GM18907 (cell line): ENCODE measurements around the gene TPM1.
"Not testable (repeated sequence)": the region's sequence is repeated elsewhere in the genome, so short reads cannot be mapped to it uniquely, and the experiment has no call there.

ENCODE experiments used
- ATAC-seq: cut with Tn5 transposase; IDR thresholded peaks from one replicate; pipeline ENCODE4 v1.9.1; 2021; ENCODE audit warnings: mild to moderate bottlenecking, moderate library complexity; ENCODE audit not compliant: unreplicated experiment

The TPM1 gene

DNA sequence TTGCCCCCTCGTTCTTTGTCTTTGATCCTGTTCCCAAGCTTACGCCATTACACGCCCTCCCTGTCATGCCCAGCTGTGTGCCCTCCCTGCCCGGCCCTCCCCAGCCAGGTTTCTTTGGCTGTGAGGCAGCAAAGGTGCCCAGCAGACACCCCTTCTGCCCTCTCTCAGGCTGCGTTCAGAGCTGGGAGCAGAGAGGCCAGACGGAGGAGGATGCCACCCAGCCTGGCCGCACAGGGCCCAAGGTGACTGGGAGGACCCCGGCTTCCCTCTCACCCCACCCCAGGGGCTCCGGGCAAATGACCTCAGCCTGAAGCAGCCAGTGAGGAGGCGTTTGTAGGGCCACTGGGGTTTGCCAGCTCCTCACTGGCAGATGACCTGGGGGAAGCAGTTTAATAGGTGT lies 48.3 kb downstream of the TPM1 start:
- ATAC-seq = no peak

DNA sequence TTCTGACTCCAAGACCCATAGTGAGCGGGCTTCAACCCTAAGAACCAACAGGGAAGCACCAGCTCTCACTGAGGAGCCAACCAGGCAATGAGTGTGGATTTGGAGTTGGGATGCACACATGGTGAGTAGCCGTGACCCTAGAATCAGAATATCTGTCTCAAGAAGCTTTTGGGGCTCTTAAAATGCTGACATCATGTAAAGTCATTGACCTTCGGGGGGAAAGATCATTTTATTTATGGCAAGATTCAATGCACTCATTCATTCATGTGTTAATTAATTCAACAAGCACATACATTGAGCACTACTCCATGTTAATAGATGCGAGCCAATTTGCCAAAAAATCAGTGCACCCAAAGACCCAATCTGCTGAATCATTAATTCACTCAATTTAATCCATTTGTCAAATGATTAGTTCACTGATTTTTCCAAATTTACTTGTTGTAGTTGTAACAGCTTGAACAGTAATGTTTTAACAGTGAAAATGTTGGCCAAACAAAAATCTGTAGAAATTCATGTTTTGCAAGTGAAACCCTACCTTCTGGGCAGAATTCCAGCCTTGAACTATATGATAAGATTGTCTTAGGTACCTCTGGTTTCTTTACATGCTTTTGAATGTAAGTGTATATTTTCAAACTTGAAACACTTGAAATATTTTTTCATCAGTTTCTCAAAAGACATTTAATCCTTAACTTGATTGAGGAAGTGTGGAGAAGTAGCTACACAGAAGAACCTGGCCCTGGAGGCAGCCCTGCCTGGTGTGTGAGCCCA lies 49.3 kb downstream of the TPM1 start:
- no peak for ATAC-seq

GRCh38 chr15:63093486-63094205 lies 51.1 kb downstream of the TPM1 start:
- ATAC-seq = peak; percentile 67

GRCh38 chr15:63094495-63094931 lies 52.0 kb downstream of the TPM1 start:
- ATAC-seq = no peak

- no peak for ATAC-seq
These were observed 53.6 kb downstream of the TPM1 start for GRCh38 chr15:63096178-63096577.

- ATAC-seq = not testable (repeated sequence)
These were observed 56.4 kb downstream of the TPM1 start for GRCh38 chr15:63098901-63099300.

DNA sequence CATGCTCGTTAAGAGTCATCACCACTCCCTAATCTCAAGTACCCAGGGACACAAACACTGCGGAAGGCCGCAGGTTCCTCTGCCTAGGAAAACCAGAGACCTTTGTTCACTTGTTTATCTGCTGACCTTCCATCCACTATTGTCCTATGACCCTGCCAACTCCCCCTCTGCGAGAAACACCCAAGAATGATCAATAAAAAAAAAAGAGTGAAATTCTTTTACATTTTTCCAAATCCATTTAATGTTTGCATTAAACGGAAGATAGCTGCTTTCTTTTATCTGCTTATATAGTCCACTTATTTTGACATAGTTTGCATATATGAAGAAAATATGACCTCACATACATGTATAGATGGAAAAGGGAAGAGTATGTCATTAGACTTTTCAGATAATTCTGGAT lies 57.0 kb downstream of the TPM1 start:
- not testable (repeated sequence) for ATAC-seq

DNA sequence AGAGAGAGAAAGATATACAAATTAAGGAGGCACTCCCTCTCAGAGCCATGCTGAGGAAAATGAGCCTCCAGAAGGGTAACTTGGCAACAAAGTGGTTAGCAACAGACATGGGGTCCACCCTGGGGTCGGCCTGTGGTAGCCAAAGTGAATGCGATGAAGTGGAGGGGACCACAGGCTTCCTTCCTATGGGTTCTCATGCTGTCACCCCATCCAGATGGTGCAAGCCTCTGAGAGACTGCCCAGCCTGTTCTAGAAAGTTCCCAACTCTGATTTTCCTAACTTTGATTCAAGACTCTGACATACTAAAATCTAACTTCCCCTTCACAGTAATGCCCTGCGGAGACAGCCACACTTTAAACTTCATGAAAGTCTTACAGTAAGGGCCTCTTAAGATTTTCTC lies 60.9 kb downstream of the TPM1 start:
- no peak for ATAC-seq

DNA sequence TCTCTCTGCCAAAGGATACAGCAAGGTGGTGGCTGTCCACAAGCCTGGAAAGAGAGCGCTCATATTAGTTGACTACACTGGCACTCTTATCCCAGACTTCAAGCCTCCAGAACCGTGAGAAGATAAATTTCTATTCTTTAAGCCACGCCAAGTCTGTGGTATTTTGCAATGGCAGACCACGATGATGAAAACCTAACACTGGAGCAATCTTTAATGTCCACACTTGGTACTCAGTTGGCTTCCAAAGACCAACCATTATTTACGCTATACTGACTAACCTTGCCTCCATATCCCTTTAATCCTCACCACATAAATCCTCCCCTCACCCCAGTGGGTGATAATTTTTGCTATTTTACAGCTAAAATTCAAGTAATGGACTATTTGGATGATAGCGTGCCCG lies 62.2 kb downstream of the TPM1 start:
- no peak for ATAC-seq

DNA sequence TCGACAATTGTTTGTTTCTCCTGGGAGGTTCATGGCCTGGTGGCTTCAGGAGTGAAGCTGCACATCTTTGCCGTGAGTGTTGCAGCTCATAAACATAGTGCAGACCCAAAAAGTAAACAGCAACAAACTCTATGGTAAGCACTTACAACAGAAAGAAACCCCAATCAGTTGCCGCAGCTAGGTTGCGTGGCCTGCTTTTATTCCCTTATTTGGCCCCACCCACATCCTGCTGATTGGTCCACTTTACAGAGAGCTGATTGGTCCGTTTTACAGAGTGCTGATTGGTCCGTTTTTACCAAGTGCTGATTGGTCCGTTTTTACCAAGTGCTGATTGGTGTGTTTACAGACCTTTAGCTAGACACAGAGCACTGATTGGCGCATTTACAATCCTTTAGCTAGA lies 62.8 kb downstream of the TPM1 start:
- ATAC-seq = not testable (repeated sequence)

DNA sequence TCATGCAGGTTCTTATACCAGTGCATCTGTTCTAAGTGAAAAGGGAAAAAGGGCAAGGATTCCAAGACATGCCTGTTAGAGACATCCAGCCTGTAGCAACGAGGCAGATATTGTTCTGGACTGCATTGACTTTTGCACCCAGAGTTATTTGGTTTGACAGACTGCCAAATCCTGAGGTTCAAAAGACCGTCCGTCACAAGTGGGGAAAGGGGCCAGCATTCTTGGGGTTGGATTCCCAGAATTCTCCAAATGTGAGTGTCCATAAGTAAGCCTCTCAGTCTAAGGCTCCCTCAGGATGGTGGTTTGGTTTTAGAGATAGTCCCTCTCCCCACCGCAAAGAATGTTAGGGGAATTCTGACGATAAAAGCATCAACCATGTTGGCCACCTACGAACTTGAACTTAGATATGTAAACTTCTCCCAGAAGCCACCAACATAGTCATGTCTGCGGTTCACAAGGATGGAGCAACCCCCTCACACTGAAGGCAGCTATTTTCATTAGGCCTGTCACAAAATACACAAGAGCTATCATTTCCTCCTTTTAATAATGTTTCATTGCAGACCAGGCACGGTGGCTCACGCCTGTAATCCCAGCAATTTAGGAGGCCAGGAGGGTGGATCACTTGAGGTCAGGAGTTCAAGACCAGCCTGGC lies 65.5 kb downstream of the TPM1 start:
- ATAC-seq = no peak

- ATAC-seq = no peak
These were observed 67.0 kb downstream of the TPM1 start for GRCh38 chr15:63109498-63109897.

- ATAC-seq = no peak
These were observed 67.4 kb downstream of the TPM1 start for GRCh38 chr15:63109920-63110319.

- ATAC-seq = no peak
These were observed 68.0 kb downstream of the TPM1 start for GRCh38 chr15:63110428-63111026.

DNA sequence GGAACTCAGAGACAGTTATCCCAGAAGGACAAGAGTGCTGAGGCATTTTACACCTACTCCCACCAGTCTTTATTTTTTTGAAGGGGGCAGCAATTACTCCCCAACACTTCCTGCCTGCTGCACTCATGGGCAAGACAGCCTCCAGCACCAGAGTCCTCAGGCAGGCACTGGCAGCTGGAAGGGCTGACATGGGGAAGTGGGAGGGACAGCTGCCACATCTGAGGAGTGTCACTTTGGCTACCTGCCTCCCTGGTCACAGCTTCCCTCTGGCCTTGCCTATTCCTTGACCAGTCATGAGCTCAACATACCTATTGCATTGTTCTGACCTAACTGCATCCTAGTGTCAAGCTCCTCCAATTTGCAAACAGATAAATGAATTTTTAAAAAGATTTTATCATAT lies 68.9 kb downstream of the TPM1 start:
- ATAC-seq = no peak

- no peak for ATAC-seq
These were observed 70.3 kb downstream of the TPM1 start for GRCh38 chr15:63112871-63113270.

- ATAC-seq = no peak
These were observed 71.9 kb downstream of the TPM1 start for GRCh38 chr15:63114465-63114864.
